IMR-90 (cell line): Measurements from ENCODE around the gene REG1A. TPM values are rescaled to one million over a fixed set of nuclear protein-coding genes. Genes with fewer than 3 reads are reported as not detected.

Experiments used
- ATAC-seq: fragments of 200-7000 bp; cut with Tn5 transposase; 2 replicates; pipeline ENCODE4 v1.9.1; 2020; ENCODE audit warnings: low read depth, mild to moderate bottlenecking, moderate library complexity
- BruUV-seq: library from RNA; stranded (reverse); fragments of 400-500 nt; replicated peaks from 2 replicates; lab custom pipeline; 2021; lab: Mats Ljungman, UMichigan
- CTCF ChIA-PET: fragments of 300-600 bp; formaldehyde crosslinking; extraction: SDS; loops from one replicate; lab custom pipeline; 2021; ENCODE audit warnings: antibody characterized with exemption; lab: Yijun Ruan, JAX
- POLR2A ChIA-PET: fragments of 300-600 bp; sonication (Branson Sonifier 250); formaldehyde crosslinking; loops from one replicate; lab custom pipeline; 2022; ENCODE audit warnings: antibody characterized with exemption; ENCODE audit not compliant: unreplicated experiment; lab: Charles Lee
- DNase-seq: peaks from one replicate; pipeline ENCODE4 v3.0.0; 2013
- H2AFZ ChIP-seq: replicated peaks from 2 replicates; pipeline ENCODE3; 2013; ENCODE audit warnings: low read length, mild to moderate bottlenecking; ENCODE audit not compliant: poor library complexity
- H2AK5ac ChIP-seq: 2 replicates; pipeline ENCODE4 v1.6.1; 2013; ENCODE audit warnings: low read depth, low read length, inconsistent platforms
- H2AK9ac ChIP-seq: replicated peaks from 2 replicates; pipeline ENCODE3; 2013; ENCODE audit warnings: mild to moderate bottlenecking, low read depth, low read length, moderate library complexity; ENCODE audit not compliant: poor library complexity
- H2BK120ac ChIP-seq: 2 replicates; pipeline ENCODE4 v1.6.1; 2013; ENCODE audit warnings: low read depth, low read length, inconsistent platforms
- H2BK15ac ChIP-seq: 3 replicates; pipeline ENCODE4 v1.6.1; 2013; ENCODE audit warnings: low read depth, low read length, inconsistent platforms
- H2BK20ac ChIP-seq: 2 replicates; pipeline ENCODE4 v1.6.1; 2013; ENCODE audit warnings: low read depth, mild to moderate bottlenecking, inconsistent platforms, low read length, moderate library complexity
- H2BK5ac ChIP-seq: 2 replicates; pipeline ENCODE4 v1.6.1; 2013; ENCODE audit warnings: mild to moderate bottlenecking, low read depth, low read length, inconsistent platforms; ENCODE audit not compliant: poor library complexity, severe bottlenecking
- H3K14ac ChIP-seq: replicated peaks from 2 replicates; pipeline ENCODE4 v1.6.1; 2013; ENCODE audit warnings: low read depth, low read length, inconsistent platforms
- H3K18ac ChIP-seq: 2 replicates; pipeline ENCODE4 v1.6.1; 2013; ENCODE audit warnings: low read depth, low read length, control low read depth
- H3K23ac ChIP-seq: 2 replicates; pipeline ENCODE4 v1.6.1; 2013; ENCODE audit warnings: low read depth, low read length, inconsistent platforms
- H3K27ac ChIP-seq: 2 replicates; pipeline ENCODE4 v1.5.1; 2013; ENCODE audit warnings: mild to moderate bottlenecking, control low read depth, low read length; ENCODE audit not compliant: insufficient read depth
- H3K27me3 ChIP-seq: 2 replicates; pipeline ENCODE4 v1.6.1; 2013; ENCODE audit warnings: low read length; ENCODE audit not compliant: control insufficient read depth, insufficient read depth
- H3K36me3 ChIP-seq: 2 replicates; pipeline ENCODE4 v1.6.1; 2013; ENCODE audit warnings: low read length, mixed read lengths; ENCODE audit not compliant: control insufficient read depth, insufficient read depth
- H3K4ac ChIP-seq: 2 replicates; pipeline ENCODE4 v1.6.1; 2013; ENCODE audit warnings: low read depth, low read length, inconsistent platforms
- H3K4me1 ChIP-seq: 2 replicates; pipeline ENCODE4 v1.6.1; 2013; ENCODE audit warnings: low read length, mixed read lengths; ENCODE audit not compliant: control insufficient read depth, insufficient read depth
- H3K4me2 ChIP-seq: 2 replicates; pipeline ENCODE4 v1.6.1; 2013; ENCODE audit warnings: low read depth, mild to moderate bottlenecking, control low read depth, low read length, moderate library complexity
- H3K4me3 ChIP-seq: 2 replicates; pipeline ENCODE4 v1.5.1; 2013; ENCODE audit warnings: low read depth, mild to moderate bottlenecking, control low read depth, low read length, moderate library complexity; ENCODE audit not compliant: insufficient read depth
- H3K56ac ChIP-seq: 2 replicates; pipeline ENCODE4 v1.6.1; 2013; ENCODE audit warnings: low read length, inconsistent platforms; ENCODE audit not compliant: insufficient read depth; ENCODE audit errors: extremely low read depth
- H3K79me1 ChIP-seq, 2 experiments: 2 replicates each; pipeline ENCODE4 v1.6.1; 2013; ENCODE audit warnings: low read length in 2 of 2, inconsistent platforms in 1 of 2, low read depth in 1 of 2
- H3K9ac ChIP-seq: 2 replicates; pipeline ENCODE4 v1.6.1; 2013; ENCODE audit warnings: low read depth, low read length, control low read depth
- H3K9me1 ChIP-seq: 2 replicates; pipeline ENCODE4 v1.6.1; 2013; ENCODE audit warnings: low read length, inconsistent platforms; ENCODE audit not compliant: insufficient read depth
- H3K9me3 ChIP-seq: 2 replicates; pipeline ENCODE4 v1.6.1; 2013; ENCODE audit warnings: low read length; ENCODE audit not compliant: control insufficient read depth, insufficient read depth
- H4K20me1 ChIP-seq: 2 replicates; pipeline ENCODE4 v1.6.1; 2013; ENCODE audit warnings: low read length, inconsistent platforms; ENCODE audit not compliant: insufficient read depth
- H4K5ac ChIP-seq: 2 replicates; pipeline ENCODE4 v1.6.1; 2013; ENCODE audit warnings: mild to moderate bottlenecking, low read depth, low read length, control low read depth
- H4K8ac ChIP-seq, 2 experiments: 2 replicates each; pipeline ENCODE4 v1.6.1; 2013; ENCODE audit warnings: low read depth in 2 of 2, low read length in 2 of 2, control low read depth in 1 of 2, inconsistent platforms in 1 of 2
- H4K91ac ChIP-seq: 2 replicates; pipeline ENCODE4 v1.6.1; 2013; ENCODE audit warnings: low read depth, low read length, inconsistent platforms; ENCODE audit not compliant: insufficient read depth
- BHLHE40 ChIP-seq: fragments of 150-350 bp; IDR thresholded peaks from 2 replicates; pipeline ENCODE4 v1.6.1; 2016; ENCODE audit warnings: mild to moderate bottlenecking, low read depth, low read length
- CTCF ChIP-seq: conservative IDR thresholded peaks from 2 replicates; pipeline ENCODE4 v1.5.1; 2012; ENCODE audit warnings: mild to moderate bottlenecking, low read depth, low read length, improper control_type of control experiment
- MAFK ChIP-seq: IDR thresholded peaks from 2 replicates; pipeline ENCODE4 v1.6.1; 2012; ENCODE audit warnings: low read depth, low read length, improper control_type of control experiment
- MAZ ChIP-seq: IDR thresholded peaks from 2 replicates; pipeline ENCODE4 v1.6.1; 2012; ENCODE audit warnings: low read depth, mild to moderate bottlenecking, low read length, improper control_type of control experiment, moderate library complexity, borderline replicate concordance
- MXI1 ChIP-seq: IDR thresholded peaks from 2 replicates; pipeline ENCODE4 v1.6.1; 2012; ENCODE audit warnings: low read depth, mild to moderate bottlenecking, low read length, moderate library complexity, borderline replicate concordance
- RFX5 ChIP-seq: IDR thresholded peaks from 2 replicates; pipeline ENCODE4 v1.8.0; 2012; ENCODE audit warnings: low read depth, mild to moderate bottlenecking, low read length, moderate library complexity
- SMC3 ChIP-seq: fragments of 150-350 bp; IDR thresholded peaks from 2 replicates; pipeline ENCODE4 v1.6.1; 2016; ENCODE audit warnings: low read depth, mild to moderate bottlenecking, antibody characterized with exemption, low read length, moderate library complexity
- WGBS, 2 experiments: methylation state at CpG; one replicate each; pipeline versions ENCODE4 v1.1.5 to v1.1.7; 2013; ENCODE audit warnings: missing lambda C conversion rate in 2 of 2; ENCODE audit not compliant: insufficient read length in 1 of 2; ENCODE audit errors: extremely low coverage in 2 of 2; 5-methylcytosine and 5-hydroxymethylcytosine counted together
- dilution Hi-C: fragments of 300-500 bp; cut with HindIII; formaldehyde crosslinking; loops from one replicate; pipeline ENCODE4 v1.14.3; 2018; ENCODE audit warnings: low sequenced_read_pairs; ENCODE audit not compliant: unreplicated experiment
- in situ Hi-C: fragments of 300-500 bp; cut with MboI; formaldehyde crosslinking; loops from 3 replicates; pipeline ENCODE4 v1.14.3; 2019; ENCODE audit warnings: low sequenced_read_pairs, inconsistent platforms, mixed read lengths
- intact Hi-C: fragments of 100-400 bp; cut with micrococcal nuclease; formaldehyde crosslinking; loops from 2 replicates; pipeline ENCODE4 v1.10.0; 2022
- polyA plus RNA-seq, 3 experiments: library from polyadenylated mRNA; depleted of rRNA; stranded (reverse); fragments of >200 nt; gene quantifications; 2 replicates each; pipeline ENCODE4 v1.2.3, GENCODE V29; 2012; ENCODE audit warnings: low replicate concordance in 1 of 3
- total RNA-seq: library from RNA; depleted of rRNA; stranded (reverse); fragments of >200 nt; gene quantifications from 2 replicates; pipeline ENCODE4 v1.2.3, GENCODE V29; 2012
- TF ChIP-seq, protein P1 (sequence below): fragments of 150-350 bp; IDR thresholded peaks from 2 replicates; pipeline ENCODE4 v1.6.1; 2016; ENCODE audit warnings: low read depth, mild to moderate bottlenecking, low read length, moderate library complexity, borderline replicate concordance

The REG1A gene
- total and polyA plus RNA-seq, 2 of the 4 experiments (the other 2 are of a cell fraction), result not detected

GRCh38 chr2:79100285-79100684 is 20.0 kb upstream of the REG1A start:
- ChIA-PET POLR2A (no interaction called here), CTCF (no interaction called here)
- BruUV-seq, result no TSS peak
- Histone ChIP-seq H3K4me3 (no peak overlapping the region), H2BK5ac (no peak overlapping the region), H3K9ac (no peak overlapping the region), H2AK9ac (no peak overlapping the region), H2BK120ac (no peak overlapping the region), H2BK20ac (no peak overlapping the region), H4K8ac (no peak overlapping the region), H3K36me3 (no peaks in the 10 kb centered on the region), H3K18ac (no peak overlapping the region), H3K14ac (no peak overlapping the region), H2AFZ (no peak overlapping the region), H3K23ac (no peak overlapping the region), H3K9me1 (no peaks in the 10 kb centered on the region), H3K4me1 (no peaks in the 10 kb centered on the region), H3K79me1 (no peaks in the 10 kb centered on the region), H3K9me3 (peaks cover 18% of the 10 kb centered on the region), H3K56ac (no peak overlapping the region), H2BK15ac (no peak overlapping the region), H3K27ac (no peak overlapping the region), H2AK5ac (no peak overlapping the region), H3K4ac (no peak overlapping the region), H3K27me3 (no peaks in the 10 kb centered on the region), H3K4me2 (no peak overlapping the region), H4K91ac (no peak overlapping the region), H4K20me1 (no peaks in the 10 kb centered on the region), H4K5ac (no peak overlapping the region)
- TF ChIP-seq MXI1, result no peak
- TF ChIP-seq, protein P1, sequence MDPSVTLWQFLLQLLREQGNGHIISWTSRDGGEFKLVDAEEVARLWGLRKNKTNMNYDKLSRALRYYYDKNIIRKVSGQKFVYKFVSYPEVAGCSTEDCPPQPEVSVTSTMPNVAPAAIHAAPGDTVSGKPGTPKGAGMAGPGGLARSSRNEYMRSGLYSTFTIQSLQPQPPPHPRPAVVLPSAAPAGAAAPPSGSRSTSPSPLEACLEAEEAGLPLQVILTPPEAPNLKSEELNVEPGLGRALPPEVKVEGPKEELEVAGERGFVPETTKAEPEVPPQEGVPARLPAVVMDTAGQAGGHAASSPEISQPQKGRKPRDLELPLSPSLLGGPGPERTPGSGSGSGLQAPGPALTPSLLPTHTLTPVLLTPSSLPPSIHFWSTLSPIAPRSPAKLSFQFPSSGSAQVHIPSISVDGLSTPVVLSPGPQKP, result no peak
- TF ChIP-seq RFX5, result no peak
- TF ChIP-seq MAFK, result no peak
- TF ChIP-seq BHLHE40, result no peak
- no peak for TF ChIP-seq CTCF
- no peak for TF ChIP-seq SMC3
- no peak for TF ChIP-seq MAZ
- DNase-seq (no peak), ATAC-seq (no peak)
- dilution Hi-C loops (no loop called here), intact Hi-C loops (no loop called here), in situ Hi-C loops (no loop called here)
- WGBS, 2 experiments, result 0% methylated on average over 1 of the region's 1 CpG; no CpG with 5 or more reads in 1 of the 2 experiments
